ENCODE data around the gene DMXL1. TPM values are rescaled to one million over a fixed set of nuclear protein-coding genes. Genes with fewer than 3 reads are reported as not detected.

Gene DMXL1
- total RNA-seq, 1 donor from 2014 or later, result 51.4 TPM

- Histone ChIP-seq H3K4me3 (no peak overlapping the region), H3K4me1 (no peaks in the 10 kb centered on the region), H3K36me3 (peaks cover 28% of the 10 kb centered on the region), H3K27me3 (no peaks in the 10 kb centered on the region), H3K27ac (no peak overlapping the region), H3K9me3 (no peaks in the 10 kb centered on the region)
- intact Hi-C loops (cut with DNase I), result no loop called here
- ATAC-seq, result no peak
- TF ChIP-seq CTCF (IDR thresholded peaks at IDR 0.05), result no peak
- DNase-seq, result no peak
These were observed 119.7 kb downstream of the DMXL1 start for GRCh38 chr5:119190470-119191095.

DNA sequence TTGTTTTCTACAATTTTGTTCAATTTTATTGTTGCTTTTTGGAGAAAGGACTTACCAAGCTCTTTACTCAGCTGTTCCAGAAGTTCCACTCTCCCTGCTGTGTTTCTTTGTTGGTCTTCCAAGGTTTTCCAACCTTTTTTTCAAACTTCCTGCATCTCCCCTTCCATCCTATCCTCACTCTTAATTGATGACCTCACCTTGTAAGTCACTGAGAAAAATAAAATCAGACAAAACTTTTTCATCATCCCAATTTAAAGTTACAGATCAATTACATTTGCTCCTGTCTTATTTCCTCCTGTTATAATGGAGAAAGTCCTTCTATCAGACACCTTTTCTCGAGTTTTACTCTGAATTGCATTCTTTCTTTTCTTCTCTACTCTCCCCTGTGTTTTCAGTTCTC is 121.1 kb downstream of the DMXL1 start:
- DNase-seq (no peak), ATAC-seq (no peak)
- Histone ChIP-seq H3K36me3 (peaks cover 35% of the 10 kb centered on the region), H3K9me3 (no peaks in the 10 kb centered on the region), H3K4me3 (no peak overlapping the region), H3K27me3 (no peaks in the 10 kb centered on the region), H3K27ac (no peak overlapping the region), H3K4me1 (no peaks in the 10 kb centered on the region)
- no peak for TF ChIP-seq CTCF (IDR thresholded peaks at IDR 0.05)
- intact Hi-C loops (cut with DNase I), result no loop called here

GRCh38 chr5:119200795-119201194 is 129.9 kb downstream of the DMXL1 start:
- H3K9me3 ChIP-seq, result no peaks in the 10 kb centered on the region
- no peaks in the 10 kb centered on the region for H3K4me1 ChIP-seq
- H3K36me3 ChIP-seq, result peaks cover 47% of the 10 kb centered on the region
- no peak for DNase-seq
- no peak overlapping the region for H3K27ac ChIP-seq
- TF ChIP-seq CTCF (IDR thresholded peaks at IDR 0.05), result no peak
- H3K27me3 ChIP-seq, result no peaks in the 10 kb centered on the region
- no peak for ATAC-seq
- intact Hi-C loops (cut with DNase I), result no loop called here
- H3K4me3 ChIP-seq, result no peak overlapping the region

DNA sequence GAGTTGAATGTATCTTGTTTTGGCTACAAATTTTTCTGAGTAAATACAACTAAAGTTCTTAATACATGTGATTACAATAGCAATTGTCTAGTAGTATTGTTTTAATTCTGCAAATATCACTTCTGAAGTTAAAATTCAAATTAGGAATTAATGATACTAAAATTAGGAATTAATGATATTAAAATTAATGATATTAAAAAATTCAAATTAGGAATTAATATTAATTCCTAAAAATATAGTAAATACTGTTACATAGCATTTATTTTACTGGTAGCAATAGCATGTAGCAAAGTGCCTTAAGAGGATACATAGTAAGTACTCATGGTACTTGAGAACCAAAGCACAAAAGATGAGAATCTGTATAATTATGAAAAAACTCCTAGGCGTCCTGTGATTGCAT is 136.2 kb downstream of the DMXL1 start:
- H3K4me3 ChIP-seq, result no peak overlapping the region
- DNase-seq (no peak), ATAC-seq (no peak)
- H3K4me1 ChIP-seq, result no peaks in the 10 kb centered on the region
- no peaks in the 10 kb centered on the region for H3K9me3 ChIP-seq
- H3K36me3 ChIP-seq, result peaks cover 20% of the 10 kb centered on the region
- H3K27ac ChIP-seq, result no peak overlapping the region
- intact Hi-C loops (cut with DNase I), result no loop called here
- no peaks in the 10 kb centered on the region for H3K27me3 ChIP-seq
- TF ChIP-seq CTCF (IDR thresholded peaks at IDR 0.05), result no peak

DNA sequence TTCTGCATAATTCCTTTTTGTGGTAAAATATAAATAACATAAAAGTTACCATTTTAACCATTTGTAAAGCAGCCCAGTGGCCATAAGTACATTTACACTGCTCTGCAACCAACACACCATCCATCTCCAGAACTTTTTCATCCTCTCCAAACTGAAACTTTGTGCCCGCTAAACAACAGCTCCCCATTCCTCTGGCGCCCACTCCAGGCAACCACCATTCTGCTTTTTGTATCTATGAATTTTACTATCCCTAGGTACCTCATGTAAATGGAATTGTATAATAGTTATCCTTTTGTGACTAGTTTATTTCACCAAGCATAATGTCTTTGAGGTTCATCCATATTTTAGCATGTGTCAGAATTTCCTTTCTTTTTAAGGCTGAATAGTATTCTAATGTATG is 141.1 kb downstream of the DMXL1 start:
- intact Hi-C loops (cut with DNase I), result no loop called here
- Histone ChIP-seq H3K9me3 (no peaks in the 10 kb centered on the region), H3K27ac (no peak overlapping the region), H3K27me3 (no peaks in the 10 kb centered on the region), H3K4me1 (no peaks in the 10 kb centered on the region), H3K36me3 (peaks cover 8% of the 10 kb centered on the region), H3K4me3 (no peak overlapping the region)
- ATAC-seq, result no peak
- TF ChIP-seq CTCF (IDR thresholded peaks at IDR 0.05), result no peak
- DNase-seq, result no peak

GRCh38 chr5:119212676-119213075 is 141.8 kb downstream of the DMXL1 start:
- ATAC-seq, result no peak
- no peak for TF ChIP-seq CTCF (IDR thresholded peaks at IDR 0.05)
- no peaks in the 10 kb centered on the region for H3K9me3 ChIP-seq

More at GRCh38 chr5:119212676-119213075, 141.8 kb downstream of the DMXL1 start:
- H3K36me3 ChIP-seq, result peaks cover 8% of the 10 kb centered on the region
- H3K4me3 ChIP-seq, result no peak overlapping the region
- no peaks in the 10 kb centered on the region for H3K27me3 ChIP-seq
- no peaks in the 10 kb centered on the region for H3K4me1 ChIP-seq
- intact Hi-C loops (cut with DNase I), result no loop called here
- H3K27ac ChIP-seq, result no peak overlapping the region
- no peak for DNase-seq

Data from upper lobe of right lung (tissue), 1 donor.